Adrenal gland (tissue), 5 donors: Measurements from ENCODE around the gene WDSUB1.

Experiments
- CTCF ChIP-seq, 6 experiments: fragments of 450-650 bp in 4 of 6; fragments of 200-600 bp in 2 of 6; sonication (generic) in 1 of 6; IDR thresholded peaks; 1 replicate in 5 of 6; 2 replicates in 1 of 6; pipeline versions ENCODE4 v1.5.1 to v1.8.0; 2016 to 2021; ENCODE audit warnings: antibody characterized with exemption in 6 of 6, mild to moderate bottlenecking in 2 of 6, moderate library complexity in 1 of 6
- POLR2A ChIP-seq, 2 donors: fragments of 450-650 bp; IDR thresholded peaks; one replicate each; pipeline ENCODE4 v1.6.1; 2017; ENCODE audit warnings: antibody characterized with exemption in 2 of 2, mild to moderate bottlenecking in 2 of 2, moderate library complexity in 1 of 2
- donor health status: DM: no; HTN: no; CAD: no.

GRCh38 chr2:159300586-159300985, 14.1 kb upstream of the WDSUB1 start:
- TF ChIP-seq CTCF (IDR thresholded peaks at IDR 0.05) (no peak), POLR2A (IDR thresholded peaks at IDR 0.05) (no peak)
